Measurements from ENCODE around the gene ARHGEF9. TPM values are rescaled to one million over a fixed set of nuclear protein-coding genes. Genes with fewer than 3 reads are reported as not detected.

ARHGEF9 gene
- total and polyA plus RNA-seq, 10 of the 15 experiments (the other 5 are each of a cell fraction or from before 2014, with no cell fraction given), result 3.2 to 25.2 (median 14.3) TPM

GRCh38 chrX:63708801-63709200 is 76.2 kb downstream of the ARHGEF9 start:
- ATAC-seq (no peak), FAIRE-seq (no peak), DNase-seq (ENCODE audit: low read depth, low spot score) (no peak)
- intact Hi-C loops (cut with micrococcal nuclease; ENCODE audit: unreplicated experiment) (no loop called here), in situ Hi-C loops (cut with MboI) (no loop called here)
- Histone ChIP-seq H3K4me1 (ENCODE audit: control insufficient read depth, insufficient read depth, low read length) (no peaks in the 10 kb centered on the region), H3K4me3 (no peak overlapping the region), H3K79me2 (ENCODE audit: control insufficient read depth, insufficient read depth, low read length) (no peaks in the 10 kb centered on the region), H3K4me2 (ENCODE audit: control insufficient read depth, insufficient read depth) (no peak overlapping the region), H3K27ac (ENCODE audit: control insufficient read depth, insufficient read depth) (no peak overlapping the region), H3K9ac (ENCODE audit: control insufficient read depth, insufficient read depth, low read length) (no peak overlapping the region), H3K36me3 (ENCODE audit: control insufficient read depth in 2 of 2, insufficient read depth in 2 of 2, low read length in 1 of 2) (peaks cover 1 to 3% of the 10 kb centered on the region in 2 experiments; a peak in 2 of 4 replicates), H4K20me1 (ENCODE audit: control insufficient read depth, insufficient read depth) (no peaks in the 10 kb centered on the region), H3K9me3 (replicated peaks; ENCODE audit: control insufficient read depth, insufficient read depth, low read length) (no peaks in the 10 kb centered on the region), H2AFZ (ENCODE audit: control insufficient read depth, low read depth, low read length) (no peak overlapping the region), H3K27me3 (replicated peaks in 1 of 2; ENCODE audit: control insufficient read depth in 2 of 2, insufficient read depth in 2 of 2, low read length in 1 of 2) (no peaks in the 10 kb centered on the region)
- SMC1A ChIA-PET (ENCODE audit: uncharacterized antibody, unreplicated experiment), result no interaction called here
- POLR2A ChIA-PET, result no interaction called here
- BruUV-seq (replicated peaks), result no TSS peak
- CTCF ChIA-PET, result interaction anchor here (1.6 kb wide), 1 partner anchor 52 kb away, joined by 3 read pairs; no protein-coding TSS in a partner anchor
- RAD21 ChIA-PET (ENCODE audit: unreplicated experiment), result no interaction called here
- WGBS (ENCODE audit: insufficient coverage, insufficient replicate concordance, low lambda C conversion rate, missing lambda C conversion rate), result 60% methylated on average over 2 of the region's 2 CpGs
- TF ChIP-seq CHD1 (IDR thresholded peaks at IDR 0.05; ENCODE audit: low read depth, low read length) (no peak), TCF3 (IDR thresholded peaks at IDR 0.05; ENCODE audit: borderline replicate concordance, insufficient read depth, low read depth, low read length) (no peak), SUPT20H (IDR thresholded peaks at IDR 0.05; ENCODE audit: borderline replicate concordance, control insufficient read depth, low read depth, low read length) (no peak), TCF12 (IDR thresholded peaks at IDR 0.05; ENCODE audit: low read depth, low read length) (no peak), JUNB (IDR thresholded peaks at IDR 0.05) (no peak), ZSCAN29 (IDR thresholded peaks at IDR 0.05) (no peak), KDM1A (IDR thresholded peaks at IDR 0.05; ENCODE audit: borderline replicate concordance) (no peak), CBFB (IDR thresholded peaks at IDR 0.05; ENCODE audit: low read depth) (no peak), SMAD1 (IDR thresholded peaks at IDR 0.05; ENCODE audit: low read depth, partially characterized antibody) (no peak)
- TF ChIP-seq, protein P1, sequence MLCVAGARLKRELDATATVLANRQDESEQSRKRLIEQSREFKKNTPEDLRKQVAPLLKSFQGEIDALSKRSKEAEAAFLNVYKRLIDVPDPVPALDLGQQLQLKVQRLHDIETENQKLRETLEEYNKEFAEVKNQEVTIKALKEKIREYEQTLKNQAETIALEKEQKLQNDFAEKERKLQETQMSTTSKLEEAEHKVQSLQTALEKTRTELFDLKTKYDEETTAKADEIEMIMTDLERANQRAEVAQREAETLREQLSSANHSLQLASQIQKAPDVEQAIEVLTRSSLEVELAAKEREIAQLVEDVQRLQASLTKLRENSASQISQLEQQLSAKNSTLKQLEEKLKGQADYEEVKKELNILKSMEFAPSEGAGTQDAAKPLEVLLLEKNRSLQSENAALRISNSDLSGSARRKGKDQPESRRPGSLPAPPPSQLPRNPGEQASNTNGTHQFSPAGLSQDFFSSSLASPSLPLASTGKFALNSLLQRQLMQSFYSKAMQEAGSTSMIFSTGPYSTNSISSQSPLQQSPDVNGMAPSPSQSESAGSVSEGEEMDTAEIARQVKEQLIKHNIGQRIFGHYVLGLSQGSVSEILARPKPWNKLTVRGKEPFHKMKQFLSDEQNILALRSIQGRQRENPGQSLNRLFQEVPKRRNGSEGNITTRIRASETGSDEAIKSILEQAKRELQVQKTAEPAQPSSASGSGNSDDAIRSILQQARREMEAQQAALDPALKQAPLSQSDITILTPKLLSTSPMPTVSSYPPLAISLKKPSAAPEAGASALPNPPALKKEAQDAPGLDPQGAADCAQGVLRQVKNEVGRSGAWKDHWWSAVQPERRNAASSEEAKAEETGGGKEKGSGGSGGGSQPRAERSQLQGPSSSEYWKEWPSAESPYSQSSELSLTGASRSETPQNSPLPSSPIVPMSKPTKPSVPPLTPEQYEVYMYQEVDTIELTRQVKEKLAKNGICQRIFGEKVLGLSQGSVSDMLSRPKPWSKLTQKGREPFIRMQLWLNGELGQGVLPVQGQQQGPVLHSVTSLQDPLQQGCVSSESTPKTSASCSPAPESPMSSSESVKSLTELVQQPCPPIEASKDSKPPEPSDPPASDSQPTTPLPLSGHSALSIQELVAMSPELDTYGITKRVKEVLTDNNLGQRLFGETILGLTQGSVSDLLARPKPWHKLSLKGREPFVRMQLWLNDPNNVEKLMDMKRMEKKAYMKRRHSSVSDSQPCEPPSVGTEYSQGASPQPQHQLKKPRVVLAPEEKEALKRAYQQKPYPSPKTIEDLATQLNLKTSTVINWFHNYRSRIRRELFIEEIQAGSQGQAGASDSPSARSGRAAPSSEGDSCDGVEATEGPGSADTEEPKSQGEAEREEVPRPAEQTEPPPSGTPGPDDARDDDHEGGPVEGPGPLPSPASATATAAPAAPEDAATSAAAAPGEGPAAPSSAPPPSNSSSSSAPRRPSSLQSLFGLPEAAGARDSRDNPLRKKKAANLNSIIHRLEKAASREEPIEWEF (IDR thresholded peaks at IDR 0.05; ENCODE audit: insufficient replicate concordance, low read depth, low read length), result no peak
- TF ChIP-seq, protein P2, sequence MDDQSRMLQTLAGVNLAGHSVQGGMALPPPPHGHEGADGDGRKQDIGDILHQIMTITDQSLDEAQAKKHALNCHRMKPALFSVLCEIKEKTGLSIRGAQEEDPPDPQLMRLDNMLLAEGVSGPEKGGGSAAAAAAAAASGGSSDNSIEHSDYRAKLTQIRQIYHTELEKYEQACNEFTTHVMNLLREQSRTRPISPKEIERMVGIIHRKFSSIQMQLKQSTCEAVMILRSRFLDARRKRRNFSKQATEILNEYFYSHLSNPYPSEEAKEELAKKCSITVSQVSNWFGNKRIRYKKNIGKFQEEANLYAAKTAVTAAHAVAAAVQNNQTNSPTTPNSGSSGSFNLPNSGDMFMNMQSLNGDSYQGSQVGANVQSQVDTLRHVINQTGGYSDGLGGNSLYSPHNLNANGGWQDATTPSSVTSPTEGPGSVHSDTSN (IDR thresholded peaks at IDR 0.05; ENCODE audit: insufficient replicate concordance, low read depth, low read length), result no peak
- TF ChIP-seq, protein P3, sequence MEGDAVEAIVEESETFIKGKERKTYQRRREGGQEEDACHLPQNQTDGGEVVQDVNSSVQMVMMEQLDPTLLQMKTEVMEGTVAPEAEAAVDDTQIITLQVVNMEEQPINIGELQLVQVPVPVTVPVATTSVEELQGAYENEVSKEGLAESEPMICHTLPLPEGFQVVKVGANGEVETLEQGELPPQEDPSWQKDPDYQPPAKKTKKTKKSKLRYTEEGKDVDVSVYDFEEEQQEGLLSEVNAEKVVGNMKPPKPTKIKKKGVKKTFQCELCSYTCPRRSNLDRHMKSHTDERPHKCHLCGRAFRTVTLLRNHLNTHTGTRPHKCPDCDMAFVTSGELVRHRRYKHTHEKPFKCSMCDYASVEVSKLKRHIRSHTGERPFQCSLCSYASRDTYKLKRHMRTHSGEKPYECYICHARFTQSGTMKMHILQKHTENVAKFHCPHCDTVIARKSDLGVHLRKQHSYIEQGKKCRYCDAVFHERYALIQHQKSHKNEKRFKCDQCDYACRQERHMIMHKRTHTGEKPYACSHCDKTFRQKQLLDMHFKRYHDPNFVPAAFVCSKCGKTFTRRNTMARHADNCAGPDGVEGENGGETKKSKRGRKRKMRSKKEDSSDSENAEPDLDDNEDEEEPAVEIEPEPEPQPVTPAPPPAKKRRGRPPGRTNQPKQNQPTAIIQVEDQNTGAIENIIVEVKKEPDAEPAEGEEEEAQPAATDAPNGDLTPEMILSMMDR (IDR thresholded peaks at IDR 0.05 in 2 of 3, conservative IDR thresholded peaks at IDR 0.05 in 1 of 3; ENCODE audit: control insufficient read depth in 2 of 3, extremely low read depth in 1 of 3, insufficient read depth in 1 of 3, low read depth in 3 of 3, low read length in 3 of 3), result no peak
- TF ChIP-seq, protein P4, sequence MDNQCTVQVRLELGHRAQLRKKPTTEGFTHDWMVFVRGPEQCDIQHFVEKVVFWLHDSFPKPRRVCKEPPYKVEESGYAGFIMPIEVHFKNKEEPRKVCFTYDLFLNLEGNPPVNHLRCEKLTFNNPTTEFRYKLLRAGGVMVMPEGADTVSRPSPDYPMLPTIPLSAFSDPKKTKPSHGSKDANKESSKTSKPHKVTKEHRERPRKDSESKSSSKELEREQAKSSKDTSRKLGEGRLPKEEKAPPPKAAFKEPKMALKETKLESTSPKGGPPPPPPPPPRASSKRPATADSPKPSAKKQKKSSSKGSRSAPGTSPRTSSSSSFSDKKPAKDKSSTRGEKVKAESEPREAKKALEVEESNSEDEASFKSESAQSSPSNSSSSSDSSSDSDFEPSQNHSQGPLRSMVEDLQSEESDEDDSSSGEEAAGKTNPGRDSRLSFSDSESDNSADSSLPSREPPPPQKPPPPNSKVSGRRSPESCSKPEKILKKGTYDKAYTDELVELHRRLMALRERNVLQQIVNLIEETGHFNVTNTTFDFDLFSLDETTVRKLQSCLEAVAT (IDR thresholded peaks at IDR 0.05), result no peak
